Osteocyte (in vitro differentiated cells): ENCODE results near the gene ERRFI1. TPM values are rescaled to one million over a fixed set of nuclear protein-coding genes. Genes with fewer than 3 reads are reported as not detected.

Experiments
- DNase-seq: peaks from one replicate; pipeline ENCODE4 v3.0.0; 2021; ENCODE audit warnings: mixed read lengths; ENCODE audit not compliant: unreplicated experiment; ENCODE audit errors: extremely low spot score
- H3K27ac Mint-ChIP-seq: one replicate; pipeline ENCODE4 v1.8.0; 2021; ENCODE audit warnings: mild to moderate bottlenecking, mixed read lengths; ENCODE audit not compliant: unreplicated experiment
- H3K27me3 Mint-ChIP-seq: one replicate; pipeline ENCODE4 v1.8.0; 2021; ENCODE audit warnings: mixed read lengths; ENCODE audit not compliant: unreplicated experiment
- H3K36me3 Mint-ChIP-seq: one replicate; pipeline ENCODE4 v1.8.0; 2021; ENCODE audit warnings: mixed read lengths; ENCODE audit not compliant: unreplicated experiment
- H3K4me1 Mint-ChIP-seq: one replicate; pipeline ENCODE4 v1.8.0; 2021; ENCODE audit warnings: mixed read lengths; ENCODE audit not compliant: unreplicated experiment
- H3K4me3 Mint-ChIP-seq: one replicate; pipeline ENCODE4 v1.8.0; 2021; ENCODE audit warnings: mild to moderate bottlenecking, moderate library complexity, mixed read lengths; ENCODE audit not compliant: unreplicated experiment
- H3K9me3 Mint-ChIP-seq: one replicate; pipeline ENCODE4 v1.8.0; 2021; ENCODE audit warnings: mixed read lengths; ENCODE audit not compliant: unreplicated experiment
- CTCF ChIP-seq: fragments of 200-600 bp; sonication (generic); IDR thresholded peaks from 2 replicates; pipeline ENCODE4 v1.5.0; 2021; ENCODE audit warnings: antibody characterized with exemption, mild to moderate bottlenecking, moderate library complexity
- total RNA-seq: library from RNA; stranded (reverse); gene quantifications from 2 replicates; pipeline ENCODE4 v1.2.1, GENCODE V29; 2021

ERRFI1 gene
- total RNA-seq, 1 donor from 2014 or later = 96.6 TPM

- TF ChIP-seq CTCF = no peak
- Mint-ChIP-seq H3K9me3 (no peaks in the 10 kb centered on the region), H3K27me3 (no peaks in the 10 kb centered on the region), H3K36me3 (peaks cover 19% of the 10 kb centered on the region), H3K4me1 (peaks cover 88% of the 10 kb centered on the region), H3K27ac (peak overlapping the region; percentile 64), H3K4me3 (peak overlapping the region; percentile 23)
- DNase-seq = no peak
These were observed 7.4 kb downstream of the ERRFI1 start for GRCh38 chr1:8018492-8019228.

- Mint-ChIP-seq H3K27me3 (no peaks in the 10 kb centered on the region), H3K36me3 (peaks cover 26% of the 10 kb centered on the region), H3K4me3 (peak overlapping the region; percentile 5), H3K9me3 (no peaks in the 10 kb centered on the region), H3K27ac (peak overlapping the region; percentile 55), H3K4me1 (peaks cover 78% of the 10 kb centered on the region)
- TF ChIP-seq CTCF = no peak
- no peak for DNase-seq
These were observed 8.5 kb downstream of the ERRFI1 start for GRCh38 chr1:8017495-8018197.

GRCh38 chr1:8016895-8017241 lies 9.2 kb downstream of the ERRFI1 start:
- H3K27me3 Mint-ChIP-seq = no peaks in the 10 kb centered on the region
- H3K27ac Mint-ChIP-seq = no peak overlapping the region
- no peak for TF ChIP-seq CTCF
- no peak overlapping the region for H3K4me3 Mint-ChIP-seq
- peaks cover 73% of the 10 kb centered on the region for H3K4me1 Mint-ChIP-seq
- peaks cover 31% of the 10 kb centered on the region for H3K36me3 Mint-ChIP-seq
- no peak for DNase-seq
- H3K9me3 Mint-ChIP-seq = no peaks in the 10 kb centered on the region

- no peaks in the 10 kb centered on the region for H3K27me3 Mint-ChIP-seq
- peaks cover 70% of the 10 kb centered on the region for H3K4me1 Mint-ChIP-seq
- DNase-seq = no peak
- H3K4me3 Mint-ChIP-seq = no peak overlapping the region
- no peak for TF ChIP-seq CTCF
- peak overlapping the region; percentile 69 for H3K27ac Mint-ChIP-seq
- H3K9me3 Mint-ChIP-seq = no peaks in the 10 kb centered on the region
- H3K36me3 Mint-ChIP-seq = peaks cover 32% of the 10 kb centered on the region
These were observed 9.8 kb downstream of the ERRFI1 start for GRCh38 chr1:8016210-8016894.

- H3K27ac Mint-ChIP-seq = peak overlapping the region; percentile 69
These were observed 10.3 kb downstream of the ERRFI1 start for GRCh38 chr1:8015809-8016165.

More at GRCh38 chr1:8015809-8016165, 10.3 kb downstream of the ERRFI1 start:
- H3K27me3 Mint-ChIP-seq = no peaks in the 10 kb centered on the region
- no peak for DNase-seq
- H3K9me3 Mint-ChIP-seq = no peaks in the 10 kb centered on the region
- no peak overlapping the region for H3K4me3 Mint-ChIP-seq
- TF ChIP-seq CTCF = no peak
- H3K4me1 Mint-ChIP-seq = peaks cover 65% of the 10 kb centered on the region
- peaks cover 35% of the 10 kb centered on the region for H3K36me3 Mint-ChIP-seq
